Measurements from ENCODE around the gene PLCB1.

DNA sequence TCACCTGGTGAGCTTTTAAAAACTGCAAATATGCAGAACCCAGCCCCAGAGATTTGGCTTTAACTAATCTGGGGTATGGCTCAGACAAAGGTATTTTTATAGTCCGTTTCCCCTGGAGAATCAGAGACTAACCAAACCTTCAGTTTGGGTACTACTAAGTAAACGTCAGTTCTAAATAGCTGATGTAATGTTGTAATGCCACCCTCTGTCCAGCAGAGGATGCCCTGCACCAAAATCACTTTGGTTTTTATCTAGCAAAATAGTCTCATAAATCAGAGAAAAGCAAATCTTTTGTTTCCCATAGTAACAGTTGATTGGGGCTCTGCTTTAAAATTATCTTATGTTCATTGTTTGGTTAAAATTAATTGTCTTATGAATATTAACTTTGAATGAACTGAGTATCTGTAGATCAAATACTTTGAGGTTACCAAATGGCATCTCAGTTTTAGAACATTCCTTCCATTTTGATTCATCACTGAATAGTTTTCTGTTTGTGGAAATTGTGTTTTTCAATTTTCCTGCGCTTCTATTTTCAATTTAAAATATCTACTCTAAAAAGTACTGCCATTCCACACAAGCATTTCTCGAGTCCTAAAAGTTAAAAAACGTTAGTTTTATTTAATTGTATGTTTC is 658.5 kb downstream of the PLCB1 start:
- TF ChIP-seq, protein P1, sequence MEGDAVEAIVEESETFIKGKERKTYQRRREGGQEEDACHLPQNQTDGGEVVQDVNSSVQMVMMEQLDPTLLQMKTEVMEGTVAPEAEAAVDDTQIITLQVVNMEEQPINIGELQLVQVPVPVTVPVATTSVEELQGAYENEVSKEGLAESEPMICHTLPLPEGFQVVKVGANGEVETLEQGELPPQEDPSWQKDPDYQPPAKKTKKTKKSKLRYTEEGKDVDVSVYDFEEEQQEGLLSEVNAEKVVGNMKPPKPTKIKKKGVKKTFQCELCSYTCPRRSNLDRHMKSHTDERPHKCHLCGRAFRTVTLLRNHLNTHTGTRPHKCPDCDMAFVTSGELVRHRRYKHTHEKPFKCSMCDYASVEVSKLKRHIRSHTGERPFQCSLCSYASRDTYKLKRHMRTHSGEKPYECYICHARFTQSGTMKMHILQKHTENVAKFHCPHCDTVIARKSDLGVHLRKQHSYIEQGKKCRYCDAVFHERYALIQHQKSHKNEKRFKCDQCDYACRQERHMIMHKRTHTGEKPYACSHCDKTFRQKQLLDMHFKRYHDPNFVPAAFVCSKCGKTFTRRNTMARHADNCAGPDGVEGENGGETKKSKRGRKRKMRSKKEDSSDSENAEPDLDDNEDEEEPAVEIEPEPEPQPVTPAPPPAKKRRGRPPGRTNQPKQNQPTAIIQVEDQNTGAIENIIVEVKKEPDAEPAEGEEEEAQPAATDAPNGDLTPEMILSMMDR (conservative IDR thresholded peaks at IDR 0.05; ENCODE audit: low read depth, low read length): peak; percentile 98
- TF ChIP-seq EZH2 (IDR thresholded peaks at IDR 0.05; ENCODE audit: low read length, unreplicated experiment) (no peak), EZH2phosphoT487 (IDR thresholded peaks at IDR 0.05; ENCODE audit: borderline replicate concordance, low read length) (no peak)

Measured in PC-3 (cell line).